HG02840 (cell line): Measurements from ENCODE around the gene ZBTB16.

Experiments
- ATAC-seq: cut with Tn5 transposase; IDR thresholded peaks from one replicate; pipeline ENCODE4 v1.9.1; 2021; ENCODE audit warnings: mild to moderate bottlenecking, moderate library complexity, moderate number of reproducible peaks; ENCODE audit not compliant: unreplicated experiment, low FRiP score

Gene ZBTB16

GRCh38 chr11:114285599-114285998 is 226.1 kb downstream of the ZBTB16 start:
- ATAC-seq, result no peak

GRCh38 chr11:114286229-114286628 is 226.7 kb downstream of the ZBTB16 start:
- ATAC-seq, result no peak

- ATAC-seq, result no peak
These were observed 227.6 kb downstream of the ZBTB16 start for GRCh38 chr11:114287154-114287553.

GRCh38 chr11:114288136-114288535 is 228.6 kb downstream of the ZBTB16 start:
- no peak for ATAC-seq

GRCh38 chr11:114289779-114290178 is 230.3 kb downstream of the ZBTB16 start:
- ATAC-seq, result no peak

GRCh38 chr11:114290503-114291235 is 231.2 kb downstream of the ZBTB16 start:
- ATAC-seq, result no peak

GRCh38 chr11:114291381-114291780 is 231.9 kb downstream of the ZBTB16 start:
- ATAC-seq, result no peak

GRCh38 chr11:114291842-114292680 is 232.6 kb downstream of the ZBTB16 start:
- no peak for ATAC-seq

GRCh38 chr11:114293201-114293711 is 233.7 kb downstream of the ZBTB16 start:
- no peak for ATAC-seq

- ATAC-seq, result no peak
These were observed 236.4 kb downstream of the ZBTB16 start, which contains the start of gene NNMT for GRCh38 chr11:114295676-114296604. TSS of gene NNMT (plus strand) at chr11:114296399. CDS start at chr11:114296557, 158 bp downstream.

GRCh38 chr11:114296605-114297372 is 237.3 kb downstream of the ZBTB16 start:
- no peak for ATAC-seq

GRCh38 chr11:114297806-114298709 is 238.5 kb downstream of the ZBTB16 start:
- no peak for ATAC-seq

- ATAC-seq, result no peak
These were observed 239.2 kb downstream of the ZBTB16 start for GRCh38 chr11:114298710-114299109.
